Embryonic facial prominence (tissue), 1 donor: ENCODE results near the gene NEURL1B.
A peak's percentile ranks its signal among the peaks of the same experiment; 100 is the strongest.

Source experiments
- DNase-seq: peaks from one replicate; pipeline ENCODE4 v3.0.0-alpha.2; 2016; ENCODE audit errors: extremely low spot score

The NEURL1B gene

GRCh38 chr5:172714491-172715420 lies 73.7 kb downstream of the NEURL1B start:
- DNase-seq: no peak

DNA sequence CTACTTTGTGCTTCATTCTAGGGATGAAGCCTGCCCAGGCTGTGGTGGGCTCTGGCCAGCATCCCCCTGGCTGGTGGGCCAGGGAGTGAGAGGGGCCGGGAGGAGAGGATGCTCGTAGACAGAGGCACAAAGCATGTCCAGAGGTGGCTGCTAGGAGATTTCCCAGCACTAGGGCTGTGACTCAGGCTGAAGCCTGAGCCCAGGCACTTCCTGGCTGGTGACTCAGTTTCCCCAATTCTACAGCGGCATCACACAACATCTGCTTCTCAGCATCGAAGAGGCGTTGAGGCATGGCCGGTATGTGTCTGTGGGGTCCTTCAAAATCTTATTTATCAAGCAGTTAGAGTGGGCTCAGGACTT lies 74.3 kb downstream of the NEURL1B start:
- DNase-seq: no peak

DNA sequence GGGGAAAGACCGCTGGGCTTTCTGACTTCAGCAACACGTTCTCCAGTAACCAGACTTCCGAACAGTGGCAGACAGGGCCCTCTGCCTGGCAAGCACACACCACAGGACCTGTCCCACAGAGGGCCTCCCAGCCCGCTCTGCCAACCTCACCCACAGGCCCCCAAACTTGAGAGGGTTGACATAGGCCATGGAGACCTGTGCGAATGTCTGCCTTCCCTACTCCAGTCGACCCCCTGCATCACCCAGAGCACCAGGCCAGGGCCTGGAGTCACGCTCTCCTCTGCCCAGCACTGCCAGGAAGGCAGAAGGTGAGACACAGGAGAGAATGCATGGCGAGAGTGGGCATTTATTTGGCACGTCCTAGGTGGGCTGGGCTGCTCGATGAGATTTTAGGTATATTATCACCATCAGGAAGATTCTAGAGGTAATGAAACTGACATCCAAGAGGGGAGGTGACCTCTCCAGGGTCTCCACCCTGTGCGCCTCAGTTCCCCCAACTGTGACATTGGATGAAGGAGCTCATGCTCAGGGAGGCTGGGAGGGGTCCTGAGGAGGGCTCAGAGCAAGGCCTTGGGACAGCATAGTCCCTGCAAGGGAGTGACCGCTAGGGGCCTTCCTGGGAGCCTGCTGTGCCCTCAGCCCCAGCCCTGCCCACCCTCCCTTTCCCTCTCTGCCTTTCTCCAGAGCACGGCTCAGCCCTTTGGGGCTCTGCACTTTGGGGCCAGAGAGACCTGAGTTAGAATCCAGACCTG lies 75.0 kb downstream of the NEURL1B start:
- DNase-seq: no peak

GRCh38 chr5:172716796-172717313 lies 75.8 kb downstream of the NEURL1B start:
- peak; percentile 43 for DNase-seq

DNA sequence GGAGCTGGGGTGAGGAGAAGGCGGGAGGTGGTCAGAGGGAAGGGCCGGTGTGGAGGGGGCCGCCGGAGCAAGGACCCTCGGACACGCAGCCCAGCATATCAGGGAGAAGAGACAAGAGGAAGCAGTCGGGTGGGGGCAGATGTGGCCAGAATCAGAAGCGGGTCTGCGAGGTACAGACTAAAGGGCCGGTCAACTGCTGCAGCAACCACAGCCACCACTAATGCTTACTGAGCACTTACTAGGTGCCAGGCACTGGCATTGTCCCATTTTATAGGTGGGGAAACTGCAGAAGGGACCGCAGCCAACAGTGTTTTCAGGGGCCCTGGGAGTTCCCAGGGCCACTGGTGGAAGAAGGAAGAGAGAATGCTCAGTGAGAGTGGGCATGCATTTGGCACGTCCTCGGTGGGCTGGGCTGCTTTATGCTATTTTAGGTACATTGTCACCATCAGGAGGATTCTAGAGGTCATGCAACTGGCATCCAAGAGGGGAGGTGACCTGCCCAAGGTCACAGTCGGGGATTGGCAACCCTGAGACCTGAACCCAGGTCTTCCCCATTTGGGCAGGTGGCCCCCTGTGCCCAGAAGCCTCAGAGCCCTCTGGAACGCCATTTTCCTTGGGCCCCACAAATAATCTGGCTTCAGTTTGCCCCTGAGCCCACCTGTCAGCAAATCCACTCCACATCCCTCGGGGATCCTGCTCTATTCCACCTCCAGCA lies 76.6 kb downstream of the NEURL1B start:
- no peak for DNase-seq

DNA sequence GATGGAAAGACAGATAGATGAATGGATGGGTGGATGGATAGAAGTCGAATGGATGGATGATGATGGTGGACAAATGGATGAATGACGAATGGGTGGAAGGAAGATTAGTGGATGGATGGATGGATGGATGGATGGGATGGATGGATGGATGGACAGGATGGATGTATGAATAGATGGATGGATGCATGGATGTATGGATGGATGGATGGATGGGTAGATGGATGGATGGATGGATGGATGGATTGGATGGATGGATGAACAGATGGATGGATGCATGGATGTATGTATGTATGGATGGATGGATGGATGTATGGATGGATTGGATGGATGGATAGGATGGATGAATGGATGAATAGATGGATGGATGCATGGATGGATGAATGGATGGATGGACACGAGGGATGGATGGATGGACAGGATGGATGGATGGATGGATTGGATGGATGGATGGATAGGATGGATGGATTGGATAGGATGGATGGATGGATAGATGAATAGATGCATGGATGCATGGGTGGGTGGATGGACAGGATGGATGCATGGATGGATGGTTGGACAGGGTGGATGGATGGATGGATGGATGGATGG lies 77.6 kb downstream of the NEURL1B start:
- no peak for DNase-seq

GRCh38 chr5:172719211-172719610 lies 78.1 kb downstream of the NEURL1B start:
- no peak for DNase-seq

- no peak for DNase-seq
Measured at GRCh38 chr5:172720655-172721054, 79.6 kb downstream of the NEURL1B start.

DNA sequence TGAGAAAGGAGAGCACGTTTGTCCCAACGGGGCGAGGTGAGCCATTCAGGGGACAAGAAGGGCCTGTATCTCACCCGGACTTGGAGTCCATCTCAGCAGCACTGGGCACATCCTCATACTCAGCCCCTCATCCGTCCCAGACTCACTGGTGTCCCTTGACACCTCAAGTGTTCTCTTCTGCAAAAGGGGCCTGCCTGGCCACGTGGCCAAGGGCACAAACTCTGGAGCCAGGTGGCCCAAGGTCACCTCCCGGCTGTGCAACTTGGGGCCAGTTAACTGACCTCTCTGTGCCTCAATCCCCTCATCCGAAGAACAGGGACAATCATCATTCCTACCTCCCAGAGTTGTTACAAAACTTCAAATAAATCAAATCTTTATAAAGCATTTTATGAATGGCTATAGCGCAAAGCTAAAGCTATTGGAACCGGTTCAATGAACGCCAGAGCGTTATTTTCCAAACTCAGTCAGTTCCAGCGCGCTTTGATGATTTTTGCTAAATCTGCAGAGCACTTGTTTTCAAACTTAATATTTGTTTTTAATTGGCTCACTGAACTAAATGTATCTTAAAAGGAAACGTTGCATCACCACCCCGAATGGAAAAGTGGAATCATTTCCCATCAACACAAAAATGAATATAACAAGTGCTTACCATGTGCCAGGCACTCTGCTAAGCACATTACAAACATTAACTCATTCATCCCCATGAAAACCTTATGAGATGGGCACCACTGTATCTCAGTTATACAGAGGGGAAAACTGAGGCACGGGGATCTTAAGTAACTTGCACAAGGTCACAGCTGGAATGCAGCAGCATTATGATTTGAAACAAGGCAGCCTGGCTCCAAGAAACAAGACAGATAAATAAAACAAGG lies 80.6 kb downstream of the NEURL1B start:
- DNase-seq: no peak

- no peak for DNase-seq
Measured at GRCh38 chr5:172722327-172722815, 81.3 kb downstream of the NEURL1B start.

DNA sequence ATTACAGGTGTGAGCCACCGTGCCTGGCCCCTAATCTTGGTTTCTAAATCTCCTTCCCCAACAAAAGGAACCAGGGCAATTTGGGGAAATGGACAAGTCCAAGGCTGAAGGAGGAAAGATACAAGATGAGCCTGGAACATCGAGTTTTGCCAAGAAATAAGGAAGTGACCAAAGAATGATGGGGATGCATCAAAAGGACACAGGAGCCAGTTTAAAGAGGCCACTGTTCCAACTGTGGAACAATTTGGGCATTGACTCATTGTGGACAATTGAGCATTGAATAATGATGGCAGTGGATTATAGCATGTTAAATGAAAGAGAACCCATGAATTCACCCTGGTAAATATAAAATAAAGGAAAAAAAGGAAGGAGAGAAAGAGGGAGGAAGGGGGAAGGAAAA lies 82.4 kb downstream of the NEURL1B start:
- no peak for DNase-seq

DNA sequence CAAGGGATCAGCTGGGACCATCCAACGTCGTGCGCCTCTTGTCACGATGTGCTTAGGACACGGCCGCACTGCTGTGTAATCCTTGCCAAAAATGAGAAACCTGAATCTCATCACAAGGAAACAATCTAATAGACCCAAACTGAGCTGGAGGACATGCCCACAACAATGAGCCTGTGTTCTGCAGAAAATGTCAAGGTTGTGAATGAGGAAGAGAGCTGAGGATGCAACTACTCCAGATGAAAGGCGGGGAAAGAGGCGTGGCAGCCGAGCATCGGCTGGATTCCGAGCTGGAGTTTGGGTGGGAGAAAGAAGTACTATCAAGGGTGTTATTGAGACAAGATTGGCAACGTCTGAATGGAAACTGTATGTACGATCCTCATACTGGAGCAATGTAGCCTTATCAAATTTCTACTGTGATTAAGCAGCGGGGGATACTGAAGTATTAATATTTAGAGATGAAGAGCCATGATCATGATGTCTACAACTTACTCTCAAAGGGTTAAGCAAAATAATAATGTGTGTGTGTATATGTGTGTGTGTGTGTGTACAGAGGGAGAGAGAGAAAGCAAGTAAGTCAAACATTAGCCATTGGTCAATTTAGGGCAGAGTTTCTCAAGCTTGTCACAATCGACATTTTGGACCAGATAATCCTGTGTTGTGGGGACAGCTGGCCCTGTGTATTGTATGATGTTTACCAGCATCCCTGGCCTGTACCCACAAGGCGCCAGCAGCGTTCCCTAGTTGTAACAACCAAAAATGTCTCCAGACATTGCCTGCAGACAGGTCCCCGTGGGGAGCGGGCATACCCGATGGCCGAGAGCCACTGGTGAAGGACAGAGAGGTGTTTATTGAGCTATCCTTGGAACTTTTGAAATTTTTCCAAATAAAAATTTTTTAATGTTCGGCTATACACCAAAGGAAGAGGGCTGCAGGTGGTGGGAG lies 83.5 kb downstream of the NEURL1B start:
- no peak for DNase-seq

DNA sequence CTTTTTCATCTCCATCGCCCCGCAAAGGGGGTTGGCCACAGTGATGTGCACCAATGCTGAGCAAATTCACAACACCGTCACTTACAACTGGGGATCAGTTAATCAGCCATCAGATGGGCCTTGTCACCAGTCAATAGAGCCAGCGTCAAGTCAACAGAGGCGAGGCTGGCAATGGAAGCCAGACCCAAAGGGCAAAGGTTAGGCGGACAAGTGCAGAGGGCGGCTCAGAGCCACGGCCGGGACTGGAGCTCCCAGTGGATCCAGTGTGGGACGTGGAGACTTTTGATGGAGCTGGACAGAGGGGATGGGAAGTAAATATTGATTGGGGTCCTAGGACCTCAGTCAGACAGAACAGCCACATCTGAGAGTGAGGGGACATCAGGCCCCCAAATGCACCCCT lies 84.2 kb downstream of the NEURL1B start:
- DNase-seq: no peak

GRCh38 chr5:172725785-172726184 lies 84.7 kb downstream of the NEURL1B start:
- DNase-seq: no peak

GRCh38 chr5:172726966-172727365 lies 85.9 kb downstream of the NEURL1B start:
- no peak for DNase-seq

- DNase-seq: no peak
Measured at GRCh38 chr5:172727551-172727950, 86.5 kb downstream of the NEURL1B start.

DNA sequence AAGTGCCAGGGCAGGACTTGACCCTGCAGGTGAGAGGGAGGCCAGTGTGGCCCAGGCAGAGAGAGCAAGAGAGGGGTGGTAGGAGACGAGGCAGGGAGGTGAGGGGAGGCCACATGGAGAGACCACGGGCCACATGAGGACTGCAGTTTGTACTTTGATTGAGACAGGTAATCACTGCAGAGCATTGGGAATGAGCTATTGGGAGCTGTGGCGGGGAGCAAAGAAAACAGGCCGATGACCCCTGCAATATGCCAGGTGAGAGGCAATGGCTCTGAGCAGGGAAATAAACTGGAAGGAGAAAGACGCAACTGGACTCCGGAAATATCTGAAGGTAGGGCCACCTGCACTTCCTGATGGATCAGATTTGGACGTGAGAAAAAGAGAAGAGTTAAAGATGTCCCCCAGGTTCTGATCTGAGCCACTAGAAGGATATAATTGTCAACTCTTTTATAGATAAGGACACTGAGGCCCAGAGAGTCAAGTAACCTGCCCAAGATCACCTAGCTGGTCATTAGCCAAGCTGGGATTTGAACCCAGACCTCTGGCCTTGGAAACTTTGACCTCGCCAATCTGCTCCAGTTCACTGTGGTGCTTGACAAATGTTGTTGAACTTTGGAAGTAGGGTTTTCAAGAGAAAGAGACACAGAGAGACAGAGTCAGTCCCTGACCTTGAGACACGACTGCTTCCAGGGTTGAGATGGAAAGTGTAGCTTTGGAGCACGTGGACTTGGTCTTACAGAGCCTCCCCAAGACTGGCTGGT lies 87.6 kb downstream of the NEURL1B start:
- DNase-seq: no peak

DNA sequence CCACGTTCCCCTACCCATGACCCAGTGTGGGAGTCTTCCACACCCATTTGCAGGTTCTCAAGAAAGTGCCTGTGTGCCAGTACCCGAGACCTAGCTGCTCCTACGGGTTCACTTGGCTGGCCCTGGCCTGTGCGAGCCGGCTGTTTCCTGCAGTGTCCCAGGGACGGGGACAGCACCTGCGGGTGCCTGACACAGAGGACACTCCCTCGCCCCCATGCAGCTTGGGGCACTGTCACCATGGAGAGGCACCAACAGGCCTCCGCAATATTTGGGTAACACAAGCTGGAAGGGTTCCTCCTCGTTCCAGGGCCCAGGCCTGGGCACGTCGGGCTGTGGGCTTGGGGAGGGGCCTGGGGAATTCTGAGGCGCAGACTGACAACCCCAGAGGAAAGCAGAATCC lies 88.5 kb downstream of the NEURL1B start:
- DNase-seq: no peak

- no peak for DNase-seq
Measured at GRCh38 chr5:172730222-172730621, 89.2 kb downstream of the NEURL1B start.
